Heart left ventricle (tissue), 16 donors: ENCODE measurements around the gene NDST1. TPM values are rescaled to one million over a fixed set of nuclear protein-coding genes. Genes with fewer than 3 reads are reported as not detected.

ENCODE experiments used
- ATAC-seq, 4 donors: fragments of 200-7000 bp; cut with Tn5 transposase; one replicate each; pipeline ENCODE4 v1.9.1; 2020 to 2022; ENCODE audit warnings: moderate library complexity in 4 of 4, mild to moderate bottlenecking in 3 of 4, moderate number of reproducible peaks in 1 of 4
- DNase-seq, 5 donors: peaks; one replicate each; pipeline ENCODE4 v3.0.0-alpha.2; 2020
- H3K27ac ChIP-seq, 12 donors: fragments of 200-600 bp; sonication (generic) in 4 of 12; one replicate each; pipeline versions ENCODE4 v1.5.0 to v1.8.0; 2016 to 2022; ENCODE audit warnings: mild to moderate bottlenecking in 2 of 12
- H3K27me3 ChIP-seq, 9 donors: fragments of 200-600 bp; sonication (generic) in 2 of 9; one replicate each; pipeline versions ENCODE4 v1.5.1 to v1.8.0; 2016 to 2022; ENCODE audit warnings: mild to moderate bottlenecking in 3 of 9
- H3K36me3 ChIP-seq, 9 donors: fragments of 200-600 bp; sonication (generic) in 2 of 9; one replicate each; pipeline versions ENCODE4 v1.5.0 to v1.8.0; 2018 to 2022; ENCODE audit warnings: mild to moderate bottlenecking in 2 of 9
- H3K4me1 ChIP-seq, 12 donors: fragments of 200-600 bp; sonication (generic) in 4 of 12; one replicate each; pipeline versions ENCODE4 v1.5.0 to v1.8.0; 2016 to 2022; ENCODE audit warnings: mild to moderate bottlenecking in 3 of 12
- H3K4me3 ChIP-seq, 12 donors: fragments of 200-600 bp; sonication (generic) in 4 of 12; one replicate each; pipeline versions ENCODE4 v1.5.0 to v1.8.0; 2017 to 2022; ENCODE audit warnings: mild to moderate bottlenecking in 9 of 12, moderate library complexity in 4 of 12
- H3K9me3 ChIP-seq, 12 donors: fragments of 200-600 bp; sonication (generic) in 4 of 12; one replicate each; pipeline versions ENCODE4 v1.5.0 to v1.8.0; 2016 to 2022; ENCODE audit warnings: mild to moderate bottlenecking in 1 of 12
- CTCF ChIP-seq, 12 donors: fragments of 200-600 bp; sonication (generic) in 4 of 12; IDR thresholded peaks; one replicate each; pipeline versions ENCODE4 v1.5.0 to v1.8.0; 2018 to 2022; ENCODE audit warnings: antibody characterized with exemption in 12 of 12, mild to moderate bottlenecking in 5 of 12
- POLR2A ChIP-seq, 2 donors: fragments of 450-650 bp; IDR thresholded peaks; one replicate each; pipeline ENCODE4 v1.6.1; 2017; ENCODE audit warnings: antibody characterized with exemption in 2 of 2, mild to moderate bottlenecking in 2 of 2, moderate library complexity in 2 of 2
- WGBS, 4 donors: extraction: QIAGEN DNeasy Blood & Tissue Kit in 2 of 4; methylation state at CpG; one replicate each; pipeline versions ENCODE4 v1.1.5 to v1.1.7; 2013 to 2018; 5-methylcytosine and 5-hydroxymethylcytosine counted together
- intact Hi-C, 10 donors: fragments of 100-400 bp; cut with DNase I; formaldehyde crosslinking; loops; one replicate each; pipeline versions ENCODE4 v1.11.1 to v1.14.2; 2022
- polyA plus RNA-seq, 2 donors: library from polyadenylated mRNA; stranded (reverse); fragments of 200-250 nt; gene quantifications; one replicate each; pipeline ENCODE4 v1.2.3, GENCODE V29; 2013
- total RNA-seq, 9 donors: library from RNA; depleted of rRNA in 2 of 9; stranded (reverse); fragments of >200 nt in 2 of 9; fragmentation: NEBNext Ultra II Directional in 3 of 9; extraction: Animal tissue kit (Norgen Biotek cat#: 25700) in 3 of 9; gene quantifications; one replicate each; pipeline versions ENCODE4 v1.1.0 to v1.2.4, GENCODE V29; 2016 to 2023
- donor health status: ischemic (EF 13 %, LVEDD 7.1; RV severe dilation, severe dysfunction).
- donor health status: healthy with polysubstance abuse.
- donor health status: DM: no; HTN: yes; CAD: no.
- donor health status: DM: no; HTN: no; CAD: no.
- donor health status: ischemic (EF 25% LVEDD 6.9; RV normal size, moderate dysfunction).
- donor health status: ischemic (EF 25% LVEDD 5.7; RV mildly dilated, moderate dysfunction).
- donor health status: healthy.
- donor health status: DM: yes; HTN: yes; CAD: no.
- donor health status: ischemic (EF 35%, LVEDD 5.7; RV mildly dilated, moderate dysfunction).
- donor health status: nonischemic (EF 11% LVEDD 7.7; RV severe dilation, severe dysfunction).
- donor health status: DM: yes; HTN: yes; CAD: no.
- donor health status: PGD.
- donor health status: ischemic (EF 29% LVEDD 5.4; RV normal size, mild dysfunction).
- donor health status: nonischemic (EF 23%, LVEDD 6.1; RV moderate dilation, normal function).

The NDST1 gene
- total and polyA plus RNA-seq, 11 donors, result 32.1 to 156 (median 68.5) TPM

- TF ChIP-seq POLR2A (IDR thresholded peaks at IDR 0.05) (no peak), CTCF (IDR thresholded peaks at IDR 0.05) (no peak)
- intact Hi-C loops, result loop anchor here in 1 of 10 donors (2.0 kb wide), 1 partner anchor 17 kb away; no protein-coding TSS in a partner anchor
- no peak for ATAC-seq
- 93 to 96% (median 94%) methylated on average over 8 of the region's 8 CpGs for WGBS, 4 donors
- no peak overlapping the region for H3K4me3 ChIP-seq
- H3K9me3 ChIP-seq, result no peaks in the 10 kb centered on the region
- DNase-seq, result no peak
- H3K36me3 ChIP-seq, result peaks cover 0 to 3% (median 0%) of the 10 kb centered on the region in 9 donors
- peaks cover 24 to 100% (median 96%) of the 10 kb centered on the region in 12 donors for H3K4me1 ChIP-seq
- no peaks in the 10 kb centered on the region for H3K27me3 ChIP-seq
- peak overlapping the region in 9 of 12 donors; percentile 6 to 92 (median 85) for H3K27ac ChIP-seq
These were observed 2.1 kb upstream of the NDST1 start for GRCh38 chr5:150505816-150506215.

GRCh38 chr5:150506571-150507473 is 1.1 kb upstream of the NDST1 start:
- ATAC-seq (no peak), DNase-seq (no peak)
- peaks cover 24 to 100% (median 96%) of the 10 kb centered on the region in 12 donors for H3K4me1 ChIP-seq
- H3K9me3 ChIP-seq, result no peaks in the 10 kb centered on the region
- TF ChIP-seq CTCF (IDR thresholded peaks at IDR 0.05) (no peak), POLR2A (IDR thresholded peaks at IDR 0.05) (no peak)
- intact Hi-C loops, result no loop called here
- no peaks in the 10 kb centered on the region for H3K27me3 ChIP-seq
- H3K4me3 ChIP-seq, result no peak overlapping the region
- peak overlapping the region in 11 of 12 donors; percentile 6 to 92 (median 85) for H3K27ac ChIP-seq
- no peaks in the 10 kb centered on the region for H3K36me3 ChIP-seq
- WGBS, 4 donors, result 46 to 63% (median 50%) methylated on average over 11 of the region's 11 CpGs

- H3K27ac ChIP-seq, result peak overlapping the region in 9 of 12 donors; percentile 43 to 92 (median 85)
- DNase-seq (no peak), ATAC-seq (no peak)
- H3K9me3 ChIP-seq, result no peaks in the 10 kb centered on the region
- TF ChIP-seq POLR2A (IDR thresholded peaks at IDR 0.05), result no peak
- TF ChIP-seq CTCF (IDR thresholded peaks at IDR 0.05), result no peak
- 34 to 57% (median 43%) methylated on average over 2 of the region's 2 CpGs for WGBS, 4 donors
- H3K4me3 ChIP-seq, result no peak overlapping the region
- no peaks in the 10 kb centered on the region for H3K27me3 ChIP-seq
- intact Hi-C loops, result no loop called here
- H3K4me1 ChIP-seq, result peaks cover 28 to 100% (median 96%) of the 10 kb centered on the region in 12 donors
- no peaks in the 10 kb centered on the region for H3K36me3 ChIP-seq
These were observed 328 bp downstream of the NDST1 start for GRCh38 chr5:150508277-150508640.

GRCh38 chr5:150508828-150509227 is 897 bp downstream of the NDST1 start:
- H3K36me3 ChIP-seq, result no peaks in the 10 kb centered on the region
- H3K4me1 ChIP-seq, result peaks cover 22 to 100% (median 90%) of the 10 kb centered on the region in 12 donors
- ATAC-seq (no peak), DNase-seq (no peak)
- H3K9me3 ChIP-seq, result no peaks in the 10 kb centered on the region
- peak overlapping the region in 9 of 12 donors; percentile 7 to 92 (median 85) for H3K27ac ChIP-seq
- WGBS, 4 donors, result 53 to 58% (median 55%) methylated on average over 4 of the region's 4 CpGs
- intact Hi-C loops, result no loop called here
- TF ChIP-seq POLR2A (IDR thresholded peaks at IDR 0.05) (no peak), CTCF (IDR thresholded peaks at IDR 0.05) (no peak)
- H3K27me3 ChIP-seq, result no peaks in the 10 kb centered on the region
- H3K4me3 ChIP-seq, result no peak overlapping the region
